HG03175 (cell line): ENCODE data around the gene MIEF2.

ENCODE experiments used
- ATAC-seq: cut with Tn5 transposase; IDR thresholded peaks from one replicate; pipeline ENCODE4 v1.9.1; 2021; ENCODE audit warnings: mild to moderate bottlenecking, moderate library complexity; ENCODE audit not compliant: unreplicated experiment

The MIEF2 gene

DNA sequence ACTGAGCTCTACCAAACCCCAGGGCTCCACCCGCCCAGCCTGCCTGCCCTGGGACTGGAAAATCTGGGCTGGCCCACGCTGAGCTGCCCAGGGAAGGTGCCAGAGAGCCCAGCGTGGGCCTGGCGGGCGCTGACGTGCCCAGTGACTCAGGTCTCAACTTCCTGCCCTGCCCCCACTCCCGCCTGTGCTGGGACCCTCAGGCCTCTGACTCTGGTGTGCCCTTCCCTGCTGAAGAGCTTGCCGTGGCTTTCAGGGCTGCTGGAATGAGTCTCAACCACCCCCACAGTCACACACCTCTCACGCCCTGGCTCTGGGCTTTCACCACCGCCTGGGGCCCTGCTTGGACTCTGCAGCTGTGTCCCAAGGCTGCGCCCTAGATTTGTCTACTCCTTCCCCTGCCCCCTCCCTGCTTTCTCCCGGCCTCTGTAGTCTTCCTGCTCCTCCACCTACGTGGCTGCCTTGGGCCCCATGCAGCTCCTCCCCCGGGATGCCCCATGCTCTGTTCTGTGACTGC lies 24.7 kb upstream of the MIEF2 start:
- ATAC-seq = no peak

- no peak for ATAC-seq
Measured at GRCh38 chr17:18236494-18236893, 24.0 kb upstream of the MIEF2 start.

DNA sequence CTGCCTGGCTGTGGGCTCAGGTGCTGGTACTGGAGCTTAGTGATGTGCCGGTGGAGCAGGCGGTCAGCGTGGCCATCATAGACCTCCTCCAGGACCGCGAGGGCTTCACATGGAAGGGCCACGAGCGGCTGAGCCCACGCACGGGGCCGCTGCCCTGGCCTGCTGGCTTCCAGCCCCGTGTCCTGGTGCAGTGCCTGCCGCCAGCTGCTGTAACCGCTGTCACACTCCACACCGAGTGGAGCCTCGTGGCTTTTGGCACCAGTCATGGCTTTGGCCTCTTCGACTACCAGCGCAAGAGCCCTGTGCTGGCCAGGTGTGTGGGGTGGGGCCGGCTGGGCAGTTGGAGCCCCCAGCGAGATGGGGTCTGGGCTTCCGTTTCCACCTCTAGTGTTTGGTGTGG lies 23.0 kb upstream of the MIEF2 start:
- no peak for ATAC-seq

GRCh38 chr17:18238299-18238698 lies 22.2 kb upstream of the MIEF2 start:
- no peak for ATAC-seq

- ATAC-seq = no peak
Measured at GRCh38 chr17:18240449-18240848, 20.0 kb upstream of the MIEF2 start.

GRCh38 chr17:18241229-18241871 lies 19.1 kb upstream of the MIEF2 start:
- no peak for ATAC-seq

DNA sequence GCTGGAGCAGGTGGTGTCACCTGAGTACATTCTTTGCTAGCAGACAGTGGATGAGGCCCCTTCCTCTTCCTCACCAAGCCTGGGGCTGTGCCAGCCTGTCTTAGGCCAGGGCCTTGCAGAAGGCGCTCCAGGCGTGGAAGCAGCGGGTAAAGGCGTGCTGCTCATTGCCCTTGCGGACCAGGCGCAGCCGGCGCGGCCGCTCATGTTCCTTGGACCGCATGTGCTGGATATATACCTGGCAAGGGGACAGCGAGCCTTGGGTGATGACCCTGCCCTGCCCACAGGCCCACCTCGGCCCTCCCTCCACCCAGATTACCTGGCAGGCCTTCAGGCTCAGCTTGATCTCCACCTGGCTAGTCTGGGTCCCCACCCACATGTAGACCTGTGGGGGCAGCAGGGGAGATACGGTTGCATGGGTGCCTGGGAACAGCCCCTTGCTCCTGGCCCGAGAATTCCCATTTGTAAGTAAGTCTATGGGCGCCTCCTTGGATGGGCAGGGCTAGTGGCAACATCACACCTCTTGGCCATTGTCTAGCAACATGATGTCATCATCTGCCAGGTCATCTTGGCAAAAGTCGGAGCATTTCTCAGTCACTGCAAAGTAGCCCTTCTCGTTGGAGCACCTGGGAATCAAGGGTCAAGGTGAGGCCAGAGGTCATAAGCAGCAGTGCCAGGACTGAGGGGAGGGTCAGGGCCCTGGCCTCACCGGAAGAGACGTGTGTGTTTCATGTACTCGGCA lies 15.3 kb upstream of the MIEF2 start:
- no peak for ATAC-seq

DNA sequence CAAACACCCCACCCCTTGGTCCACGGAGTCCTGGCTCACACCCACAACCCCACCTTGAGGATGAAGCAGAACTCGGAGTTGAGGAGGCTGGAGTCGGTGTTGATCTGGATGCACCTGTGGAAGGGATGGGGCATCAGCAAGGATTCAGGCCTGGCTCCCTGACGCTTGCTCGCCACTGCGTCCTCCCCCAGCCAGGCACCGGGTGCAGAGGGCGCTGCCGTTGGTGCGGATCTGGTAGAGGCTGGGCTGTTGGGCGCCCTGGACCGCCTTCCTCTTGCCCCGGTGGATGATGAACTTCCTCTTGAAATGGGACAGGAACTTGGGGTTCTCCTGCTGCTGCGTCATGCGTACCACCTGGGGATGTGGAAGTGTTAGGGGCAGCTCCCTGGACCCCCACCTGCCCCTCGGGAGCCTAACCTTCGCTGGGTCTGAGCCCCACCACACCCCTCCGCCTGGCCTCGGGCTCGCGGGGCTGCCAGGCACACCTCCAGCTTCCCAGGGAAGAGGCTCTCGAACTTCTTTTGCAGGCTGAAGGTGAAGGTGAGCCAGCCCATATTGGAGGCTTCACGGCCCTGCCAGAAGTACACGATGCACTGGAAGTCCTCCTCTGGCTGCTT lies 14.2 kb upstream of the MIEF2 start:
- ATAC-seq = no peak

DNA sequence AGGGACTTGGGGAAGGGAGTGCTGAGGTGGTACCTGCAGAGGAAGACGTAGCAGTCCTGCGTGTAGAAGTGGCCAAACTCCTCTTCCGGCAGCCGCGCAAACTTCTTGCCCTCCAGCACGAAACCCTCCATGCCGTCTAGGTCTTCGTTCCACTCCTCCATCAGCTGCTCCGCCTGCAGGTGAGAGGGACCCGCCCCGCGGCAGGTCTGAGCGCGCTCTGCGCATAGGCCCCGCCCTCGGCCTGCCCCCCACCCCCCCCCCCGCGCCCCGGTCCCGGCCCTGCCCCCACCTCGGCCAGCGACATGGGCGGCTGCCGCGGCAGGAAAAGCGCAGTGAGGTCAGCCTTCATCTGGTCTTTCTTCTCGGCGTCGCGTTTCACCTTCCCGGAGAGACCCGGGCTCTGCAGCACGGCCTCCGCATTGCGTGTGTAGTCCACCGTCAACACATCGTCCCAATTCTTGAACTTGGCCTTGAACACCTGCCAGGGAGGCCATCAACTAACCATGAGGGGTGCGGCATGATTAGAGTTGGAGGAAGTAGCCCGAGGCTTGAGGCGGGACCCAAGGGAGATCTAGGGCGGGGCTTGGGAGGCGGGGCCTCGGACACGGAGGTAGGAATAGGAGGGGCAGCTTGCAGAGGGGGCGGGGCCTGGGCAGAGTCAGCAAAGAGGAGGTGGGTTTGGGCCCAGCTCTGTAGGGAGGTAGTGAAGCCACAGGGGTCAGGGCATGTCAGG lies 13.4 kb upstream of the MIEF2 start:
- ATAC-seq = no peak

GRCh38 chr17:18247613-18248001 lies 12.9 kb upstream of the MIEF2 start:
- ATAC-seq = no peak

- ATAC-seq = no peak
Measured at GRCh38 chr17:18248300-18248731, 12.1 kb upstream of the MIEF2 start.

DNA sequence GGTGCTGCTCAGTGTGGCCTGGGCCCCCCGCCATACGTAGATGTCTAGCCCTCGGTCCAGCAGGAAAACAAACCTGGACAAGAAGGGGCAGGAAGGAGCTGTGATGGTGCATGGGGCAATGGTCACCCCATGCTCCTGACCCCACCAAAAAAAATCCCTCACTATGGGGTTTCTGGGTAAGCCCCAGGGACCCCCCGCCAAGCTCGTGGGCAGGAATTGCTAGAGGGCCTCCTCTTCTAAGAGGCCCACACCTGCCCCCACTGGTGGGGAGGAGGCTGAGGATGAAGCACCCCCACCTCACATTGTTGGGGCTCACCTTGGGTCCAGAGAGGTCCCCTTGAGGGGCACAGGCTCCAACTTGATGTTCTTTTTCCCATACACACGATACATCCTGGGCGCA lies 11.7 kb upstream of the MIEF2 start:
- no peak for ATAC-seq

DNA sequence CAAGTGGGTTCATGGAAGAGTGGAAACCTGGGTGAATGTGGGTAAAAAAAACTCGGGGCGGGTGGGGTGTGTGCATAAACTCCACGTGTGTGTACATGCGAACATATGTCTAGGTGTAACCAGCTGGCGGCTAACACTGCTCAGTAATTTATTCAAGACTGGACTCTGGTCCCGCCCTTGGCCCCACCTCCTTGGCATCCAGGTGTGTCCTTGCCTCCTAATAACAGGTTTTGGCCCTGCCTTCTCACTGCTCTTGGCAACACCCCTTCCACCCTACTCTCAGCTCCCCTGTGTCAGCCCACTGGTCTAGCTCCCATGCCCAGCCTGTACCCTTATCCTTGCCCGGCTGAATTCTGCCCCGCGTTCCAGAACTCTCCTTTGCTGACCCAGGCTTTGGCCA lies 10.2 kb upstream of the MIEF2 start:
- ATAC-seq = no peak

DNA sequence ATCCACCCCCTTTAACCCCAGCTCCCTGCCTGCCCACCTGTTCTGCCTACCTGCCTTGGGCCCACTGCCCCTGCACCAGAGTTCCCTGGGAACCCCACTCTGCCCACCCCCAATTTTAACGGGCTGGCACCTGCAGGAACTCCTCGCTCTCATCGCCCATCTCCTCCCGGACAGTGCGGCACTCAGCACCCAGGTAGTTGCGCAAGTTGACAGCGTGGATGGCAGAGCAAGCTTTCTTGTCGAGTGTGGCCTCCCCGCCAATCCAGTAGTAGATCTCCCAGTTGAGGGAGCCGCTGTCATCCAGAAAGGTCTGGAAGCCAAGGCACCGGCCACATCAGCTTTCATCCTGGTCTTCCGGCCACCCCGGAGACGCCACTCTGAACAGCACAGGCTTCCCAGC lies 9.8 kb upstream of the MIEF2 start:
- no peak for ATAC-seq

- ATAC-seq = no peak
Measured at GRCh38 chr17:18251204-18251603, 9.3 kb upstream of the MIEF2 start.

DNA sequence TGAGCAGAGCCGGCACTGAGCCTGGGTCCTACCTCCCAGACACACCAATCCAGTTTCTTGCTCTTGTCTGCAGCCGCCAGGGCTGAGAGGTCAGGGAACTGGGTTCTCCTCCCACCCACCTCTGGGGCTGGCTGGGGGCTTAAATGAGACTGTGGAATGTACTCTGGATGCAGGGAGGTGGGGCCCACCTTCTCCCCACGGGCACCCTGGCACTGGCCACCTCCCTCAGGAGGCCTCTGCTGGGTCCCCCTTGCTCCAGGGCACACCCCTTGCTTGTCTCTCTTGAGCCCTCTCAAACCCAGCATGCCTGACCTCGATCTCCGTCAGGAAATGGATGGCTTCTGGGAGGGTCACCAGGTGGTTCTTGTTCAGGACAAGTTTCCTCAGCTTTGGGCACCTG lies 8.3 kb upstream of the MIEF2 start:
- ATAC-seq = no peak

GRCh38 chr17:18253187-18253884 lies 7.1 kb upstream of the MIEF2 start:
- ATAC-seq = no peak

GRCh38 chr17:18253947-18254821 lies 6.3 kb upstream of the MIEF2 start:
- no peak for ATAC-seq

DNA sequence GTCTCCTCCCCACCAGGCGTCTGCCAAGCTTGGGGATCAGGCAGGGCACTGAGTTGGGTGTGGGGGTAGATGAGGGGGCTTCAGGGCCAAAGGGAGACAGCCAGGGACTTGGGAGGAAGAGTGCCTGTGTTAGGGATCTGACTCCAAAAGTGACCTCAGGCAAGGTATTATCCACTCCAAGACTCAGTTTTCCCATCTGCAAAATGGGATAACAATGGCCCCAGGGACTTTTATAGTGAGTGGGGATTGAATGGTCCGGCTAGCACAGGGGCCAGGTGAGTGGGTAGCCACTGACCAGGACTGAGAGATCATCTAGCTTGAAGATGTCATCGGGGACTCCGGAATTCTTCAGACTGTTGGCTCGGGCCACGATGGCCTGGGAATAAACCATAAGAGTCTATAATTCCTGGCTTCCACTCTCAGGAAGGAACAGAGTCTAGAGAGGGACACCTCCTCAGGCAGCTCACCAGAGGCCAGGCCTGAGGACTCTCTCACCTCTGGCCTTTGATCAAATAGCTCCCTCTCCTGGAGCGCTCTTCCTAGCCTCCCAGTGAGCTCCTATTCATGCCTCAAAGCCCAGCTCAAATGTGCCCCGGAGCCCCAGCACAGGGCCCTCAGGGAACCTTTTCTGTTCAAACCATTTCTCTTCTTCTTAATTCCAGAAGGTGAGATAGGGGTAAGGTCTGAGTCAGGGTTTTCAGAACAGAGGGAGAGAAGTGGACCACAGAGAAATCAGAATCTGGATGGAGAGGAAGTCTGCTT lies 5.4 kb upstream of the MIEF2 start:
- ATAC-seq = no peak
